ENCODE measurements around the gene FGF14. TPM values are rescaled to one million over a fixed set of nuclear protein-coding genes. Genes with fewer than 3 reads are reported as not detected.

Gene FGF14
- total and polyA plus RNA-seq, 2 donors from 2014 or later, result 0.47 to 3.3 TPM

DNA sequence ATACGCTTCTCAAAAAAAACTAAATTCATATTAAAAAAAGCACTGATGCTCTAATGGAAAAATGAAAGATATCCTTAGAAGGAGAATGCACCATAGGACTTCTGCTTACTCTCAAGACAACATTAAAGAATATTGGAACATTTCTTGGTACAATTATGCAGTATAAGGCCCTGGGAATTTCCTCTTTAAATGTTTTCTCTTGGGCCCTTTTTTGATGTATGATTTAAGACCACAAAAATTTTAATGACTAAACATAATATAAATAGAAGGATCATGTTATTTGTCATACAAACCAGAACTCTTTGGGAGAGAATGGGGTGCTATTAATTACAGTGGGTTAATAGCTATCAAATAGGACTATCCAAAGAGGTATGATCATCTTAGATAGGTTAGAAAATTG is 403.7 kb downstream of the FGF14 start:
- H3K36me3 ChIP-seq (ENCODE audit: control insufficient read depth in 2 of 3, insufficient read depth in 3 of 3, low read length in 3 of 3), result no peaks in the 10 kb centered on the region
- no peaks in the 10 kb centered on the region for H3K27me3 ChIP-seq (ENCODE audit: control insufficient read depth, insufficient read depth, low read length)
- no peak overlapping the region for H3K27ac ChIP-seq (ENCODE audit: low read depth in 2 of 2, low read length in 2 of 2)
- no peak overlapping the region for H3K9ac ChIP-seq (ENCODE audit: low read length in 3 of 3)
- no peaks in the 10 kb centered on the region for H3K9me3 ChIP-seq (ENCODE audit: control insufficient read depth in 2 of 3, insufficient read depth in 1 of 3, low read length in 3 of 3)
- intact Hi-C loops (cut with DNase I), result no loop called here
- FAIRE-seq, result no peak
- no peak overlapping the region for H3K4me3 ChIP-seq (ENCODE audit: low read length in 3 of 3)
- no peaks in the 10 kb centered on the region for H3K4me1 ChIP-seq (ENCODE audit: control insufficient read depth in 2 of 3, insufficient read depth in 2 of 3, low read depth in 1 of 3, low read length in 3 of 3)
- TF ChIP-seq CTCF (IDR thresholded peaks at IDR 0.05; ENCODE audit: borderline replicate concordance, extremely low read depth, insufficient read depth), result no peak
- no peak for DNase-seq

DNA sequence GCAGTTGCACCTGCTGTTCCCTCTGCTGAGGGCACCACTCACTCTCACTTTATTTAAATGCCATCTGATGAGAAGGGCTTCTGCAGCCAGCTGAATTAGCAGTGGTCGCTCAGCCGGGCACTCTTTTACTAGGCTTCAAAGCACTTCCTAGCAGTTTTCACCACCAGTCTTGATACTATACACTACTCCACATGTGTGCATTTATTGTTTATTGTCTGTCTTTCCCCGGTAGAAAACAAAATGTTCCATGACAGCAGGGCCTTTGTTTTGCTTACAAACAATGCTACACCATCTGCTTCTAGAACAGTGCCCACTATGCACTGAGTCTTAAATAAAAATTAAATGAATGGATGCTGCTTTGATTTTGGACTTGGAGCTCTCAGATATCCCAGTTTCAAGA is 404.9 kb downstream of the FGF14 start:
- H3K9me3 ChIP-seq (ENCODE audit: control insufficient read depth in 2 of 3, insufficient read depth in 1 of 3, low read length in 3 of 3), result no peaks in the 10 kb centered on the region
- no peak overlapping the region for H3K9ac ChIP-seq (ENCODE audit: low read length in 3 of 3)
- H3K36me3 ChIP-seq (ENCODE audit: control insufficient read depth in 2 of 3, insufficient read depth in 3 of 3, low read length in 3 of 3), result no peaks in the 10 kb centered on the region
- intact Hi-C loops (cut with DNase I), result no loop called here
- H3K4me3 ChIP-seq (ENCODE audit: low read length in 3 of 3), result no peak overlapping the region
- DNase-seq, result no peak
- no peak overlapping the region for H3K27ac ChIP-seq (ENCODE audit: low read depth in 2 of 2, low read length in 2 of 2)
- H3K4me1 ChIP-seq (ENCODE audit: control insufficient read depth in 2 of 3, insufficient read depth in 2 of 3, low read depth in 1 of 3, low read length in 3 of 3), result no peaks in the 10 kb centered on the region
- no peak for FAIRE-seq
- no peaks in the 10 kb centered on the region for H3K27me3 ChIP-seq (ENCODE audit: control insufficient read depth, insufficient read depth, low read length)
- TF ChIP-seq CTCF (IDR thresholded peaks at IDR 0.05; ENCODE audit: borderline replicate concordance, extremely low read depth, insufficient read depth), result no peak

GRCh38 chr13:101989798-101990350 is 412.0 kb downstream of the FGF14 start:
- Histone ChIP-seq H3K4me1 (ENCODE audit: control insufficient read depth in 2 of 3, insufficient read depth in 2 of 3, low read depth in 1 of 3, low read length in 3 of 3) (no peaks in the 10 kb centered on the region), H3K27ac (ENCODE audit: low read depth in 2 of 2, low read length in 2 of 2) (no peak overlapping the region), H3K4me3 (ENCODE audit: low read length in 3 of 3) (no peak overlapping the region), H3K9ac (ENCODE audit: low read length in 3 of 3) (no peak overlapping the region), H3K27me3 (ENCODE audit: control insufficient read depth, insufficient read depth, low read length) (no peaks in the 10 kb centered on the region), H3K9me3 (ENCODE audit: control insufficient read depth in 2 of 3, insufficient read depth in 1 of 3, low read length in 3 of 3) (no peaks in the 10 kb centered on the region), H3K36me3 (ENCODE audit: control insufficient read depth in 2 of 3, insufficient read depth in 3 of 3, low read length in 3 of 3) (no peaks in the 10 kb centered on the region)
- DNase-seq, result no peak
- intact Hi-C loops (cut with DNase I), result no loop called here
- no peak for FAIRE-seq
- TF ChIP-seq CTCF (IDR thresholded peaks at IDR 0.05; ENCODE audit: borderline replicate concordance, extremely low read depth, insufficient read depth), result no peak

GRCh38 chr13:101988140-101988539 is 413.7 kb downstream of the FGF14 start:
- FAIRE-seq, result no peak
- H3K36me3 ChIP-seq (ENCODE audit: control insufficient read depth in 2 of 3, insufficient read depth in 3 of 3, low read length in 3 of 3), result no peaks in the 10 kb centered on the region
- no peak for TF ChIP-seq CTCF (IDR thresholded peaks at IDR 0.05; ENCODE audit: borderline replicate concordance, extremely low read depth, insufficient read depth)
- no peaks in the 10 kb centered on the region for H3K9me3 ChIP-seq (ENCODE audit: control insufficient read depth in 2 of 3, insufficient read depth in 1 of 3, low read length in 3 of 3)
- no peak overlapping the region for H3K9ac ChIP-seq (ENCODE audit: low read length in 3 of 3)
- no peaks in the 10 kb centered on the region for H3K27me3 ChIP-seq (ENCODE audit: control insufficient read depth, insufficient read depth, low read length)
- intact Hi-C loops (cut with DNase I), result no loop called here
- no peaks in the 10 kb centered on the region for H3K4me1 ChIP-seq (ENCODE audit: control insufficient read depth in 2 of 3, insufficient read depth in 2 of 3, low read depth in 1 of 3, low read length in 3 of 3)
- DNase-seq, result peak in 2 of 5 donors; percentile 5 to 32
- H3K27ac ChIP-seq (ENCODE audit: low read depth in 2 of 2, low read length in 2 of 2), result no peak overlapping the region
- no peak overlapping the region for H3K4me3 ChIP-seq (ENCODE audit: low read length in 3 of 3)

Measured in kidney (tissue), 14 donors.